IgD-negative memory B cell (primary cell): ENCODE measurements around the gene EAF2. TPM values are rescaled to one million over a fixed set of nuclear protein-coding genes. Genes with fewer than 3 reads are reported as not detected.
A peak's percentile ranks its signal among the peaks of the same experiment; 100 is the strongest.

Experiments
- H3K27ac Mint-ChIP-seq, 3 donors: one replicate each; pipeline ENCODE4 v1.8.0; 2020 to 2022; ENCODE audit warnings: mild to moderate bottlenecking in 3 of 3, mixed read lengths in 3 of 3, moderate library complexity in 1 of 3
- H3K27me3 Mint-ChIP-seq: one replicate; pipeline ENCODE4 v1.8.0; 2021; ENCODE audit warnings: mixed read lengths
- H3K36me3 Mint-ChIP-seq: one replicate; pipeline ENCODE4 v1.8.0; 2020; ENCODE audit warnings: mild to moderate bottlenecking, mixed read lengths
- H3K4me1 Mint-ChIP-seq, 3 donors: one replicate each; pipeline ENCODE4 v1.8.0; 2020 to 2022; ENCODE audit warnings: mixed read lengths in 3 of 3, mild to moderate bottlenecking in 1 of 3
- H3K4me3 Mint-ChIP-seq, 4 donors: one replicate each; pipeline ENCODE4 v1.8.0; 2020 to 2022; ENCODE audit warnings: mild to moderate bottlenecking in 4 of 4, mixed read lengths in 4 of 4, moderate library complexity in 3 of 4
- H3K9me3 Mint-ChIP-seq, 3 donors: one replicate each; pipeline ENCODE4 v1.8.0; 2020 to 2021; ENCODE audit warnings: mixed read lengths in 3 of 3, mild to moderate bottlenecking in 1 of 3
- polyA plus RNA-seq: library from polyadenylated mRNA; unstranded; fragments of 300-500 nt; fragmentation: Illumina TruSeq; gene quantifications from one replicate; pipeline ENCODE4 v1.2.3, GENCODE V29; 2021

Gene EAF2
- polyA plus RNA-seq: 296 TPM

DNA sequence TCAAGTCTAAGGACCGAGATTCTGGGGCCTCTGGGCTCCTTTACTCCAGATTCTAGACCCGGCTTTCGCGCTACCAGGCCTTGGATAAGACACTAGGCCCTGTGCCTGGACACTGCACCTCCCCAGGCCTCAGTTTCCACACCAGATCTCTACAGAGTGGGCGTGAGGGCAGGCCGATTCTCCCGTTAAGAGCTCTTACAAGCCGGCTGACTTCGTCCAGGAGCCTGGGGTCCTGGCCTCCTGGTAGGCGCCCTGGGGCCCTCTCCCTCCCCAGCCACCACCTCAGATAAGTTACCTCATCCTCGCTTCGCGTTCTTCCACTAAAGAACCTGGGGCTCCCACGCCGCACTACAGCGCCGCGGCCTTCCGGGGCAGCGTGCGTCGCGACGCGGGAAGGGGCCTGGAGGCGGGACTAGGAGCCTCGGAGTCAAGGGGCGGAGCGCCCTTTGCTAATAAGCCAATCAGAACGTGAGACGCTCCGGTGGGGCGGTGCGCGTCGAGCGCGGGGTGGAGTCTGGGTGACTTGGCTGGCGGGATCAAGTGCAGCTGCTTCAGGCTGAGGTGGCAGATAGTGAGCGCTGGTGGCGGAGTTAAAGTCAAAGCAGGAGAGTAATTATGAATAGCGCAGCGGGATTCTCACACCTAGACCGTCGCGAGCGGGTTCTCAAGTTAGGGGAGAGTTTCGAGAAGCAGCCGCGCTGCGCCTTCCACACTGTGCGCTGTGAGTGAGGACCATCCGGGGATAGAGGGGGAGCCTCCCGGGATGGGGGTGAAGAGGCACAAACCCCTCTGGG, at the start of gene EAF2, which contains the start of gene IQCB1:
EAF2 (plus strand) TSS at position 539 of the 794 bp plus-strand sequence; CDS start at position 616, 77 bp downstream.
IQCB1 (minus strand) TSS at position 390 of the 794 bp plus-strand sequence. CDS start 6,100 bp downstream, outside the sequence.
- no peaks in the 10 kb centered on the region for H3K9me3 Mint-ChIP-seq
- peak within 1 kb of the TSS; percentile 85 to 97 (median 92) for H3K4me3 Mint-ChIP-seq
- peaks cover 9% of the 10 kb centered on the region for H3K36me3 Mint-ChIP-seq
- H3K27me3 Mint-ChIP-seq: no peaks in the 10 kb centered on the region
- H3K4me1 Mint-ChIP-seq: peaks cover 35 to 55% (median 37%) of the 10 kb centered on the region in 3 donors
- H3K27ac Mint-ChIP-seq: peak within 1 kb of the TSS; percentile 36 to 91 (median 75)

DNA sequence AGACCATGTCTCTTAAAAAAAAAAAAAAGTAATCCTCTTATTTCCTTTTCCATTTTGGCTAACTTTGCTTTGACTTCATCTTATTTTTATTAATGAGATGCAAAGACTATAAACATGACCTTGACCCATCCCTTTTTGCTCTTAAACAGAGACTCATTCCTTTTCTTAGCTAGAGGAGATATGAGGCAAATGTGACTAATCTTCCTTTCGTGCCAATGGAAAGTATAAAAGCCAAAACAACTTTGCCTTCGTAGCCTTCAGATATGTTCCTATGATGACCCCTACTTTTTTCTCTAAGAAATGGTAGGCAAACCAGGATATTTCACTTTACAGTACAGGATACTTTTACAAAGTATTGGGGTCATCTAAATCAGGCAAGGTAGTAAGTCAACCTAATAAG, 48.5 kb upstream of the EAF2 start:
- Mint-ChIP-seq H3K27me3 (no peaks in the 10 kb centered on the region), H3K4me3 (peak overlapping the region in 1 of 4 donors; percentile 15), H3K9me3 (peaks cover 0 to 2% (median 0%) of the 10 kb centered on the region in 3 donors), H3K27ac (peak overlapping the region in 1 of 3 donors; percentile 62), H3K4me1 (peaks cover 3 to 23% (median 12%) of the 10 kb centered on the region in 3 donors), H3K36me3 (peaks cover 25% of the 10 kb centered on the region)

GRCh38 chr3:121793078-121793477, 41.9 kb upstream of the EAF2 start:
- peaks cover 25% of the 10 kb centered on the region for H3K36me3 Mint-ChIP-seq
- peaks cover 0 to 2% (median 0%) of the 10 kb centered on the region in 3 donors for H3K9me3 Mint-ChIP-seq
- peaks cover 41 to 64% (median 51%) of the 10 kb centered on the region in 3 donors for H3K4me1 Mint-ChIP-seq
- peak overlapping the region; percentile 80 to 95 (median 86) for H3K4me3 Mint-ChIP-seq
- H3K27me3 Mint-ChIP-seq: no peaks in the 10 kb centered on the region
- peak overlapping the region; percentile 89 to 96 (median 90) for H3K27ac Mint-ChIP-seq

GRCh38 chr3:121794264-121794983, 40.6 kb upstream of the EAF2 start:
- peaks cover 38 to 50% (median 44%) of the 10 kb centered on the region in 3 donors for H3K4me1 Mint-ChIP-seq
- H3K9me3 Mint-ChIP-seq: no peaks in the 10 kb centered on the region
- H3K36me3 Mint-ChIP-seq: peaks cover 18% of the 10 kb centered on the region
- H3K27me3 Mint-ChIP-seq: no peaks in the 10 kb centered on the region
- peak overlapping the region; percentile 56 to 95 (median 83) for H3K4me3 Mint-ChIP-seq
- peak overlapping the region; percentile 69 to 78 (median 77) for H3K27ac Mint-ChIP-seq

- Mint-ChIP-seq H3K4me1 (peaks cover 43 to 57% (median 50%) of the 10 kb centered on the region in 3 donors), H3K4me3 (peak overlapping the region in 2 of 4 donors; percentile 63 to 68), H3K27me3 (no peaks in the 10 kb centered on the region), H3K27ac (no peak overlapping the region), H3K9me3 (no peaks in the 10 kb centered on the region), H3K36me3 (peaks cover 17% of the 10 kb centered on the region)
Measured at GRCh38 chr3:121796970-121797369, 38.0 kb upstream of the EAF2 start.

DNA sequence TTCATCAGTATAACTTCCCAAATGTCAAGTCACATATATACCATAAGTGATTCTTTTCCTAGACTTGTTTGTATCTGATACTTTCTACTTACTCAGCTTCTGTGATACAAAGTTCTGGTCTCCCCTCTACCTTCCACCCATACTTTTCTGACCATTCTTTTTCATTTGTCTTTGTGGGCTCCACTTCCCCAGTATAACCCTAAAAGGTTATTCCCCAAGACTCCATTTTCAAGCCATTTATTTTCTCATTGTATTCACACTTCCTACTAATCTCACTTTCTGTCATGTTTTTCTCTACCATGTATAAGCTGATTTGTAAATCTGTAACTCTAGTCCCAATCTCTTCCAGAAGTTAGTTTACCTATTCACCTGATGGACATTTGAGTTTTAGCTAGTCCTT, 34.1 kb upstream of the EAF2 start:
- Mint-ChIP-seq H3K4me1 (peaks cover 30 to 48% (median 43%) of the 10 kb centered on the region in 3 donors), H3K27me3 (no peaks in the 10 kb centered on the region), H3K4me3 (no peak overlapping the region), H3K9me3 (no peaks in the 10 kb centered on the region), H3K27ac (peak overlapping the region in 2 of 3 donors; percentile 15 to 21), H3K36me3 (peaks cover 17% of the 10 kb centered on the region)

DNA sequence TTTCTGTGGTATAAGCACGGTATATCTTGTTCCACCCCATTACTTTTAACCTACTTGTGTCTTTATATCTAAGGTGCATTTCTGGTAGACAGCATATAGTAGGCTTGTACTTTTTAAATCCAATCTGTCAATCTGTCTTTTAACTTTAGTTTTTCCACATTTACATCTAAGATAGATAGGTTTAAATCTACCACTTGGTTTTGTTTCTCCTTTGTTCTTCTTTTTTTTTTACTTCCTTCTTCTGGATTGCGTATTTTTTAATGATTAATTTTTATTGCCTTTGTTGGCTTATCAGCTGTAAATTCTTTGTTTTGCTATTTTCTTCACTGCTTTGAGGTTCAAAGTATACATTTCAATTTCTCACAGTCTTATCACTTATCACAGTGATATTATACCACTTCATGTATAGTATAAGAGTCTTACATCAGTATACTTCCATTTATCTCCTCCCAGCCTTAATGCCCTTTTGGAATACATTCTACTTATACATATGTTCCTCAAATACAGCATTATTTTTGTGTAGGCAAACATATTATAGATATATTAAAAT, 31.2 kb upstream of the EAF2 start:
- Mint-ChIP-seq H3K9me3 (no peaks in the 10 kb centered on the region), H3K4me1 (peaks cover 30 to 48% (median 46%) of the 10 kb centered on the region in 3 donors), H3K27me3 (no peaks in the 10 kb centered on the region), H3K27ac (peak overlapping the region; percentile 17 to 87 (median 66)), H3K4me3 (peak overlapping the region; percentile 25 to 84 (median 66)), H3K36me3 (peaks cover 18% of the 10 kb centered on the region)

DNA sequence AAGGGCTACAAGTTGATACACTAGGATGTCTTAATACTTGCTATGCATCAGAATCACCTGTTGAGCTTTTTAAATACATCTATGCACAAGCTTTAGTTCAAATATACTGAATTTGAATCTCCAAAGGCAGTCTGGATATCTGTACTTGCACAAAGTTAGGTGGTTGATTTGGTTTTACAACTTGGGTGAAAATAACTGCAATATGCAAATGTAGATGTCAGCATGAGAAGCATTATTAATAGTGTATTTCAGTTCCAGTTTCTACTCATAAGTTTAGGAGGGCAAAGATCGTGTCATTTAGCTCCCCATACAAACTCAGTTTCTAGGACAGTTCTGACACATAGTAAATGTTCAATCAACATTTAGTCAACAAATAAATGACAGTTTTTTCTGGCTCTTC, 25.8 kb upstream of the EAF2 start:
- Mint-ChIP-seq H3K4me1 (peaks cover 44 to 67% (median 44%) of the 10 kb centered on the region in 3 donors), H3K36me3 (peaks cover 19% of the 10 kb centered on the region), H3K4me3 (peak overlapping the region; percentile 18 to 86 (median 68)), H3K9me3 (peaks cover 0 to 2% (median 0%) of the 10 kb centered on the region in 3 donors), H3K27me3 (no peaks in the 10 kb centered on the region), H3K27ac (peak overlapping the region; percentile 34 to 93 (median 82))

DNA sequence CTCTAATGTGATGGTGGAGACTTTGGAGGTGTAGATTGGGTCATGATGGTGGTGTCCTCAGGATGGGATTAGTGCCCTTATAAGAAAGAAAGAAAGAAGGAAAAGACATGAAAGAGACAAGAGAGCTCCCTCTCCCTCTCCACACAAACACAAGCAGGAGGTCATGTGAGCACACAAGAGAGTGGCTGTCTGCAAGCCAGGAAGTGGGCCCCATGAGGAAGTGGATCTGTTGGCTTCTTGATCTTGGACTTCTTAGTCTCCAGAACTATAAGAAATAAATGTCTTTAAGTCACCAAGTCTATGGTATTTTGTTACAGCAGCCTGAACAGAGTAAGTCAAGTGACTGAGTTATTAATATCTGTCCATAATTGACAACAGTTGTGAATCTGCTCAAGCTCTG, 17.3 kb upstream of the EAF2 start:
- peak overlapping the region in 2 of 3 donors; percentile 6 to 57 for H3K27ac Mint-ChIP-seq
- peaks cover 44 to 65% (median 56%) of the 10 kb centered on the region in 3 donors for H3K4me1 Mint-ChIP-seq
- H3K27me3 Mint-ChIP-seq: no peaks in the 10 kb centered on the region
- peak overlapping the region in 2 of 4 donors; percentile 7 to 44 for H3K4me3 Mint-ChIP-seq
- H3K9me3 Mint-ChIP-seq: peaks cover 4 to 7% (median 5%) of the 10 kb centered on the region in 3 donors
- H3K36me3 Mint-ChIP-seq: peaks cover 41% of the 10 kb centered on the region

GRCh38 chr3:121818578-121818977, 16.4 kb upstream of the EAF2 start:
- no peak overlapping the region for H3K4me3 Mint-ChIP-seq
- peaks cover 47% of the 10 kb centered on the region for H3K36me3 Mint-ChIP-seq
- peaks cover 4 to 15% (median 11%) of the 10 kb centered on the region in 3 donors for H3K9me3 Mint-ChIP-seq
- H3K27ac Mint-ChIP-seq: peak overlapping the region in 1 of 3 donors; percentile 87
- H3K4me1 Mint-ChIP-seq: peaks cover 41 to 59% (median 56%) of the 10 kb centered on the region in 3 donors
- H3K27me3 Mint-ChIP-seq: no peaks in the 10 kb centered on the region

DNA sequence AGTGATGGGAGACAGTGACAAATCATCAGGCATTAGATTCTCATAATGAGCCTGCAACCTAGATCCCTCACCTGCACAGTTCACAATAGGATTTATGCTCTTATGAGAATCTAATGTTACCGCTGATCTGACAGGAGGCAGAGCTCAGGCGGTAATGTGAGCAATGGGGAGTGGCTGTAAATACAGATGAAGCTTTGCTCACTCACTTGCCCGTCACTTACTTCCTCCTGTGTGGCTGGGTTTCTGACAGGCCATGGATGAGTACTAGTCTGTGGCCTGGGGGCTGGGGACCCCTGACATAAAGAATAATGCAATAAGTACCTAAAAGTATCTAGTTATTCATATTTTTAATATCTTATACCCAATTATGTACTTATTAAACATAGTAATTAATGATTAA, 15.8 kb upstream of the EAF2 start:
- peak overlapping the region in 1 of 4 donors; percentile 24 for H3K4me3 Mint-ChIP-seq
- H3K36me3 Mint-ChIP-seq: peaks cover 50% of the 10 kb centered on the region
- H3K9me3 Mint-ChIP-seq: peaks cover 4 to 15% (median 9%) of the 10 kb centered on the region in 3 donors
- H3K4me1 Mint-ChIP-seq: peaks cover 37 to 53% (median 51%) of the 10 kb centered on the region in 3 donors
- H3K27ac Mint-ChIP-seq: no peak overlapping the region
- H3K27me3 Mint-ChIP-seq: no peaks in the 10 kb centered on the region

DNA sequence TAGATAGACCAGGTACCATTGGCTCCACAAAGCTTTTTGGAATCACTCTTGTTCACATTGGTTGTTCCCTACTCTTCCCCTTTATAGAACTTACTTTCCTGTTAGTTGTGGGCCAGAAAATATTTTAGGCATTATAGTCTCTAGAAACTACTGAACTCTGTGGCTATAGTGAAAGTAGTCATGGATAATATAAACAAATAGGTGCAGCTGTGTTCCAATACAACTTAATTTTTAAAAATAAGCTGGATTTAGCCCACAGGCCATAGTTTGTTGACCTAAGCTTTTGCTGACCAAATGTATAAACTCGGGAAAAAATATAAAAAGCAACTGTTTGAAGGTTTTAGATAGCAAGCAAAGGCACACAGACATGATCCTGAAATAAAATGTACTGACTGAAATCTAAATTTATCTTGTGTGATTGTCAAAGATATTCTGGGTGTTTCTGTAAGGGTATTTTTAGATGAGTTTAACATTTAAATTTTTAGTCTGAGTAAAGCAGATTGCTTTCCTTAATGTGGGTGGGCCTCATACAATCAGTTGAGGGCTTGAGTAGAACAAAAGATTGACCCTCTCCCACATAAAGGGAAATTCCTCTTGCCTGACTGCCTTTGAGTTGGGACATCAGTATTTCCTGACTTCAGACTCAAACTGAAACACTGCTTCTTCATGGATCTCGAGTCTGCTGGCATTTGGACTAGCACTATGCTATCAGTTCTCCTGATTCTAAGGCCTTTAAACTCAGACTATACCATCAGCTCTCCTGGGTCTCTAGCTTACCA, 13.4 kb upstream of the EAF2 start:
- peaks cover 8 to 15% (median 8%) of the 10 kb centered on the region in 3 donors for H3K9me3 Mint-ChIP-seq
- H3K4me3 Mint-ChIP-seq: no peak overlapping the region
- H3K4me1 Mint-ChIP-seq: peaks cover 30 to 45% (median 41%) of the 10 kb centered on the region in 3 donors
- no peaks in the 10 kb centered on the region for H3K27me3 Mint-ChIP-seq
- peaks cover 43% of the 10 kb centered on the region for H3K36me3 Mint-ChIP-seq
- peak overlapping the region in 1 of 3 donors; percentile 76 for H3K27ac Mint-ChIP-seq

DNA sequence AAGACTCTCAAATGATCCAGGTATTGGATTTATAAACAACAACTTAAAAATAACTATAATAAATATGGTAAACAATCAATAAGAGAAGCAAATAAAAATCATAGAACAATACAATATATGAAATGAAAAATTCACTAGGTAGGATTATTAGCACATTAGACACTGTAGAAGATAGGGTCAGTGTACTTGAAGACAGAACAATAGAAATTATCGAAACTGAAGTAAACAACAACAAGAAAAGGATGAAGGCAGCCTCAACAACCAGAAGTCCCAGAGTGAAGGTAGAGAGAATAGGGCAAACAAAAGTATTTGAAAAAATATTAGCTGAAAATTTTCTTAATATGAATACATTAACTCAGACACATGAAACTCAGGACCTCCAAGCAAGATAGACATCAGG, 12.0 kb upstream of the EAF2 start:
- H3K4me1 Mint-ChIP-seq: peaks cover 24 to 41% (median 33%) of the 10 kb centered on the region in 3 donors
- H3K27ac Mint-ChIP-seq: no peak overlapping the region
- H3K9me3 Mint-ChIP-seq: peaks cover 4 to 15% (median 8%) of the 10 kb centered on the region in 3 donors
- H3K36me3 Mint-ChIP-seq: peaks cover 34% of the 10 kb centered on the region
- H3K4me3 Mint-ChIP-seq: peak overlapping the region in 1 of 4 donors; percentile 6
- H3K27me3 Mint-ChIP-seq: no peaks in the 10 kb centered on the region

DNA sequence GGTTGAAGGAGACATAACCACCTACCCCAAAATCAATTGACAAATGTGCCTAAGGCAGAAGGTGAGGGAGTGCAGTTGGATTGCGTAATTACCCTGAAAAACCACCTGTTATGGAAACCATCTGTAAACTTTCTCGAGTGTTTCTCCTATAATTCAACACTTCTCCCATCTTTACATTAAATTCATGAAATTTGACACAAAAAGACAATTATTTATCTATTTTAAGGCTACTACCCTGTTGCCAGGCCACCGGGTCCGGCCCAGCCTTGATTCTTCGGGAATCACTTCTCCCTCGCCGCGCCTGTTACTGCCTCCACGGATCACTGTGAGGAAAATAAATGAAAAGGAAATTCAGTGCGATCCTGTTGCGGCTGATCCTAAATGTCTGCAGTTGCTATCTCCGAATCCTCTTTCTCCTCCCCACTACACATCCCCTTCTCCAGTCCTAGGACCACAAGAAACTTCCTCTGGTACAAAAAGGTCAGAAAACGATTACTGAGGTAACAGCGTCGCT, 795 bp upstream of the EAF2 start:
- no peaks in the 10 kb centered on the region for H3K9me3 Mint-ChIP-seq
- peaks cover 36 to 60% (median 42%) of the 10 kb centered on the region in 3 donors for H3K4me1 Mint-ChIP-seq
- peak overlapping the region; percentile 85 to 97 (median 92) for H3K4me3 Mint-ChIP-seq
- peaks cover 9% of the 10 kb centered on the region for H3K36me3 Mint-ChIP-seq
- no peaks in the 10 kb centered on the region for H3K27me3 Mint-ChIP-seq
- H3K27ac Mint-ChIP-seq: peak overlapping the region; percentile 36 to 84 (median 75)
